T-helper 17 cell (primary cell): ENCODE measurements around the gene LINGO3. TPM values are rescaled to one million over a fixed set of nuclear protein-coding genes. Genes with fewer than 3 reads are reported as not detected.

Source experiments
- ATAC-seq: fragments of 150-1000 bp; cut with Tn5 transposase; 2 replicates; pipeline ENCODE4 v1.10.0; 2021; ENCODE audit warnings: mild to moderate bottlenecking, moderate library complexity
- DNase-seq, 3 donors: peaks; one replicate each; pipeline versions ENCODE4 v3.0.0 to v3.0.0-alpha.2; 2020 to 2021
- H3K9me3 ChIP-seq: one replicate; pipeline ENCODE4 v1.7.0; 2013; ENCODE audit warnings: low read length, mild to moderate bottlenecking; ENCODE audit not compliant: control insufficient read depth, poor library complexity, severe bottlenecking
- H3K27ac Mint-ChIP-seq: one replicate; pipeline ENCODE4 v1.8.0; 2022; ENCODE audit warnings: mild to moderate bottlenecking, moderate library complexity, mixed read lengths
- H3K27me3 Mint-ChIP-seq: one replicate; pipeline ENCODE4 v1.8.0; 2022; ENCODE audit warnings: mixed read lengths
- H3K36me3 Mint-ChIP-seq: one replicate; pipeline ENCODE4 v1.8.0; 2022; ENCODE audit warnings: low read depth, mixed read lengths
- H3K4me1 Mint-ChIP-seq: one replicate; pipeline ENCODE4 v1.8.0; 2022; ENCODE audit warnings: mild to moderate bottlenecking, mixed read lengths
- H3K4me3 Mint-ChIP-seq: one replicate; pipeline ENCODE4 v1.8.0; 2022; ENCODE audit warnings: mild to moderate bottlenecking, moderate library complexity, mixed read lengths
- total RNA-seq, 4 donors: library from RNA in 2 of 4; stranded (reverse) in 2 of 4; gene quantifications; one replicate each; pipeline ENCODE4 v1.2.3 and lab custom pipeline; 2022 to 2026

The LINGO3 gene
- total RNA-seq, 2 donors from 2014 or later: 0.20 to 0.29 TPM

DNA sequence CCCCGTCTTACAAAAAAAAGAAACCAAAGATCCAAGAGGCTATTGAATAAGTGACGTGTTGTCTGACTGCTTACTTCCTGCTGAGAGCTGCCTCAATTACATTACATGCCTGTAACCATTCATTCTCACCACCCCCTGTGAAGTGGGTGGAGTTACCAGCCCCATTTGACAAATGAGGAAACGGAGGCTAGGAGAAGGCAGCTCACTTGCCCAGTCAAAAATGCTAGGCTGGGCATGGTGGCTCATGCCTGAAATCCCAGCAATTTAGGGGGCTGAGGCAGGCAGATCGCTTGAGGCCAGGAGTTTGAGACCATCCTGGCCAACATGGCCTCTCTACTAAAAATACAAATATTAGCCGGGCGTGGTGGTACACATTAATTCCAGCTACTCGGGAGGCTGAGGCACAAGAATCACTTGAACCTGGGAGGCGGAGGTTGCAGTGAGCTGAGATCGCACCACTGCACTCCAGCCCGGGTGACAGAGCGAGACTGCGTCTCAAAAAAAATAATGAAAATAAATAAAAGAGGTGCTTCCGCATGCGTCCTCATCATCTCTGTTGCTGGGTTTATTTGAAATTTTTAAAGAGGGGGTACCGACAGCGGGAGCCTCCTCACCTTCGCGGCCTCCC lies 19.9 kb upstream of the LINGO3 start:
- H3K4me1 Mint-ChIP-seq: peaks cover 31% of the 10 kb centered on the region
- no peaks in the 10 kb centered on the region for H3K27me3 Mint-ChIP-seq
- ATAC-seq: peak; percentile 69
- H3K27ac Mint-ChIP-seq: peak overlapping the region; percentile 97
- peak overlapping the region; percentile 100 for H3K4me3 Mint-ChIP-seq
- H3K9me3 ChIP-seq: no peaks in the 10 kb centered on the region
- H3K36me3 Mint-ChIP-seq: peaks cover 4% of the 10 kb centered on the region
- DNase-seq: peak in 1 of 3 donors; percentile 45

DNA sequence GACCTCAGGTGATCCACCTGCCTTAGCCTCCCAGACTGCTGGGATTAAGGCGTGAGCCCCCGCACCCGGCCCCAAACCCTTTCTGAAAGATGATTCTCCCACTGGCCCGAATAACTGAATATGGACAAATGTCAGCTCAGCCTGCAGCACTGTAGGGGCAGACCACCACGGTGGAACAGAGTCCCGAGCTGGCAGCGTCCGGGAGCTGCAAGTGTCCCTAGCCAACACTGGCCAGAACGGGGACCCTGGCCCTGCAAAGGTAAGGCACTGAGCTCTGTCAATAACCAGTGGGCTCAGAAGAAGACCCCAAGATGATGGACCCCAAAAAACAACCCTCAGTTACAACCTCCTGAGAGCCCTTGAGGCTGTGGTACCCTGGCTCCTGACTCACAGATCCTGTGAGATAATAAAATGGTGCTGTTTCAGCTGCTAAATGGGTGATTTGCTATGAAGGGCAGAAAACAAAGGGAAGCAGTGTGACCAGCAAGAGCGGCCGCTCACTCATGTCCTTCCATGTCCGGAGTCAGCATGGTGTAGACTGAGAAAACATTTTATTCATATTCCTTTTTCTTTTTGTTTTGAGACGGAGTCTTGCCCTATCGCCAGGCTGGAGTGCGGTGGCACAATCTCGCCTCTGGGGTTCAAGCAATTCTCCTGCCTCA lies 18.9 kb upstream of the LINGO3 start:
- Mint-ChIP-seq H3K27ac (peak overlapping the region; percentile 97), H3K4me1 (peaks cover 31% of the 10 kb centered on the region), H3K36me3 (peaks cover 4% of the 10 kb centered on the region), H3K27me3 (no peaks in the 10 kb centered on the region), H3K4me3 (peak overlapping the region; percentile 100)
- DNase-seq (no peak), ATAC-seq (no peak)
- no peaks in the 10 kb centered on the region for H3K9me3 ChIP-seq

DNA sequence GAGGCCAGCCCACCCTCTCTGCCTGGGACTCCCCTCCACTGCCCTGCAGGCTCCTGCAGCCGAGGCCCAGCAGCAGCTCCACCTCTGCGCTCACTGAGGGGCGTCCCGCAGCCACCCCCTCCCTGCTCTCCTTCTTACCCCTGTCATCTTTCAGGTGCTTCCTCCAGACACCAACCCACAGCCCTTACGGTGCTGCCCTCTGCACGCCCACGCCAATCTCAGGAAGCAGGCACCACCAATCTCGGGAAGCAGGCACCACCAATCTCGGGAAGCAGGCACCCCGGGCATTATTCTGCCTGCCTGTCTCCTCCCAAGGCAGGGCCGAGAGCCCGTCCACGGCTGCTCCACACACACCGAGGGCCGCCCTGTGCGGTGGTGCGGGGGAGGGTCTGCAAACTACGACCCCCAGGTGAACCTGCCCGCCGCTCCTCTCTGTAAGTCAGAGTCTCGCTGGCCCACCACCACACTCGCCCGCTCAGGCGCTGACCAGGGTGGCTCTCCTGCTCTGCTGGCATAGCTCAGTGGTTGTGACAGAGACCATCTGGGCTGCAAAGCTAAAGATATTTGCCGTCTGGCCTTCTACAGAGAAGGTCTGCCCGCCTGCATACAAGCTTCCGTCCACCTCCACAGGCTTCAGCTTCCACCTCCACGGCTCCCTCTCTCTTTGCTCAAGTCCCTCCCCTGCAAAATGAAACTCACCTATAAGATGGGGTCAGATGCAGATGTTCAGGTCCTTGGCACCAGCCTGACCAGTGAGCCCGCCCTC lies 17.5 kb upstream of the LINGO3 start:
- no peak for ATAC-seq
- no peaks in the 10 kb centered on the region for H3K27me3 Mint-ChIP-seq
- peaks cover 4% of the 10 kb centered on the region for H3K36me3 Mint-ChIP-seq
- H3K27ac Mint-ChIP-seq: no peak overlapping the region
- no peak for DNase-seq
- H3K9me3 ChIP-seq: no peaks in the 10 kb centered on the region
- H3K4me3 Mint-ChIP-seq: peak overlapping the region; percentile 66
- peaks cover 30% of the 10 kb centered on the region for H3K4me1 Mint-ChIP-seq

DNA sequence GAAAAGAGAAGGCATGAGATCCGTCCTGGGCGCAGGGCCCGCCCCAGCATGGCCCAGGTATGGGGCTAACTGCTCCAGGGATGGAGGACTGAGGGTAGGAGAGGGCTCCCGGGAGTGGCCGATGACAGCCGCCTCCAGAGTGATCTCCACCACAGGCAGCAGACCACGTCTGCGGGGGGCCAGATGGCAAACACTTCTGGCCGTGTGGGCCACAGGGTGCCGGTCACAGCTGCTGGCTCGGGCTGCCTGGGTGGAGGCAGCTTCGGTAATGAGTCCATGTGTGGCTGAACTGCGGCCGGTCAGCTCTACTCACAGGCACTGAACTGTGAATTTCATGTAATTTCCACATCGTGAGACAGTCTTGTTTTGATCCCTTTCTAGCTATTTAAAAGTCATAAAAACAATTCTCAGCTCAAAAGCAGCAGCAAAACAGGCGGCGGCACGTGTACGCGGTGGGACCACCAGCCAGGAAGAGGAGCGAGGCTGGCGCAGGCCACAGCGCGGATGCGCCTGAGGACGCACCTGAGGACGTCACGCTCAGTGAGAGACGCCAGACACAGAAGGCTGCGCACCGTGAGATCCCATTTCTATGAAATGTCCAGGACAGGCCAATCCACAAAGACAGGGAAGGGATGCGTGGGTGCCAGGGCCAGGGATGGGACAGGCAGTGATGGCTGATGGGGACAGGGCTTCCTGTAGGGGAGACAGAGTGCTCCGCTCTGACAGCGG lies 16.4 kb upstream of the LINGO3 start:
- no peaks in the 10 kb centered on the region for H3K9me3 ChIP-seq
- no peak overlapping the region for H3K4me3 Mint-ChIP-seq

DNA sequence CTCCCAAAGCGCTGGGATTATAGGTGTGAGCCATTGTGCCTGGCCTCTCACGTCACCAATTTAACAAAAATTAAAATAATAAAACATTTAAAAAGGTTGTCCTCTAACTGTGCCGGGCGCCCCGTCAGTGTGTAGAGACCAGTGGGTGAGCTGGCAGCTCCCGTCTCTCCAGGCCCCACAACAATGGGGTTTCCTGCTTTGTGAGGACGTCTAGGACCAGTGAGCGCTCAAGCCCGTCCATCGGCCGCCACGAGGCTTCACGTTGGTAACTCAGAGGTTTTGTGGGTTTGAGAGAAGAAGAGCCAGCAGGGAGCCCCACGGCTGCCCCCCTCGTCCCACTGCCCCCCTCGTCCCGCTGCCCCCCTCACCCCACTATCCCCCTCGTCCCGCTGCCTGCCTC lies 15.8 kb upstream of the LINGO3 start:
- H3K9me3 ChIP-seq: no peaks in the 10 kb centered on the region
- no peak for ATAC-seq
- Mint-ChIP-seq H3K27me3 (no peaks in the 10 kb centered on the region), H3K27ac (no peak overlapping the region), H3K36me3 (peaks cover 4% of the 10 kb centered on the region), H3K4me1 (peaks cover 17% of the 10 kb centered on the region), H3K4me3 (no peak overlapping the region)
- DNase-seq: no peak

More for the DNA sequence above, 16.4 kb upstream of the LINGO3 start:
- ATAC-seq (no peak), DNase-seq (no peak)
- H3K27ac Mint-ChIP-seq: no peak overlapping the region
- H3K4me1 Mint-ChIP-seq: peaks cover 21% of the 10 kb centered on the region
- H3K27me3 Mint-ChIP-seq: no peaks in the 10 kb centered on the region
- peaks cover 4% of the 10 kb centered on the region for H3K36me3 Mint-ChIP-seq

DNA sequence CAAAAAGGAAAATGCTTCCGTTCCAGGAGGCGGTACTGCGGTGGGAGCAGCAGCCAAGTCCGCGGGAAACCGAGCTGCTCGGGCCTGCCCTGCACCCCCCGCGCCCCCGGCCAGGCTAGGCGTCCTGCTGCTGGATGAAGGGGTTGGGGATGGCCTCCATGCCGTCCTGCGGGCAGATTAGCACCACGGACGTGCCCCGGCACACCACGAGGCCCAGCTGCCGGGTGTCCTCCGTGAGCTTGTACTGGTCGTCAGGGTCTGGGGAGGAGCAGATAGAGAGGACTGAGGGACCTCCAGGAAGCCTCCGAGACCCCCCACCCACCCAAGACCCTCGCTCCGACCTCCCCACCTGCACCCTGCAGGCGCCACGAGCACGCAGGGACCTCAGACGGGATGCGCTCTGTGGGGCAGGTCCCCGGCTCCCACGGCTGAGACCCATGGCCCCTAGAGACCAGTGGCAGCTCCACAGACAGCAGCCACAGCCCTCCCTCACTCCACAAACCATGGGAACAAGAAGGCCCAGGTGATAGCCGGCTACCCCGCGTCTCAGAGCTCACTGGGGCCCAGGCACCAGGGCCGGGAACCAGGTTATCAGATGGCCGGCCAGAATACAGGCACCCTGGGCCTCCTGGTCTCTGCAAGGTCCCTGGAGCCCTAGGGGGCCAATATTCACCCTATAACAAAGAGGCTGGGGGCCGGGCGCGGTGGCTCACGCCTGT lies 13.8 kb upstream of the LINGO3 start:
- Mint-ChIP-seq H3K27ac (no peak overlapping the region), H3K4me1 (peaks cover 5% of the 10 kb centered on the region), H3K36me3 (peaks cover 2% of the 10 kb centered on the region), H3K27me3 (no peaks in the 10 kb centered on the region), H3K4me3 (no peak overlapping the region)
- H3K9me3 ChIP-seq: no peaks in the 10 kb centered on the region
- DNase-seq (no peak), ATAC-seq (no peak)

DNA sequence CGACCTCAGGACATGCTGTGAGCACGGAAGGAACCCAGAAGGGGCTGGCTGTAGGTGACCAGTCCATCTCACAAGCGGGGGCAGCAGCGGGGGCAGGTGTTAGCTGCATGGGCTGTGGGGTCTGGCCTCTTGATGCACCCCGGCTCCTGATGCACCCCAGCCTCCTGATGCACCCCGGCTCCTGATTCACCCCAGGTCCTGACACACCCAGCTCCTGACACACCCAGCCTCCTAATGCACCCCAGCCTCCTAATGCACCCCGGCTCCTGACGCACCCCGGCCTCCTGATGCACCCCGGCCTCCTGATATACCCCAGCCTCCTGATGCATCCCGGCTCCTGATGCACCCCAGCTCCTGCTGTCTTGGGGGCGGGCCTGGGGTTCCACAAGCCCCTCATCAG lies 13.0 kb upstream of the LINGO3 start:
- H3K27me3 Mint-ChIP-seq: no peaks in the 10 kb centered on the region
- no peak overlapping the region for H3K27ac Mint-ChIP-seq
- ATAC-seq (no peak), DNase-seq (no peak)
- peaks cover 3% of the 10 kb centered on the region for H3K4me1 Mint-ChIP-seq
- H3K9me3 ChIP-seq: no peaks in the 10 kb centered on the region
- H3K4me3 Mint-ChIP-seq: no peak overlapping the region
- peaks cover 2% of the 10 kb centered on the region for H3K36me3 Mint-ChIP-seq

DNA sequence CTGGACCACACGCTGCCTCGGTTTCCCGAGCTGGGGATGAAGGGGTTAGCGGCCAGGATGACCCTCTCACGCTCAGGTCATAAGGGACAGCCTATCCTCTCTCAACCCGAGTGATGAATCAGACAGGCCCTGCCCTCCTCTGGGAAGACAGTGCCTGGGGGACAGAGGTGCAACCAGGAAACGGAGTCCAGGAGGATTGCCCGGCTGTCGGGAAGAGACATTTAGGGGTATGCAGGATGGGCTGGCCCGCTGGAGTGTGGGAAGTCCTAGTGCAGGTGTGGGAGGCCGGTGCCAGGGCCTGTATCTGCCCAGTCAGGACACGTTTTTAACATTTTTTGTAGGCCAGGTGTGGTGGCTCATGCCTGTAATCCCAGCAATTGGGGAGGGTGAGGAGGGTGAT lies 12.1 kb upstream of the LINGO3 start:
- Mint-ChIP-seq H3K4me1 (no peaks in the 10 kb centered on the region), H3K27me3 (no peaks in the 10 kb centered on the region), H3K4me3 (no peak overlapping the region), H3K27ac (no peak overlapping the region), H3K36me3 (no peaks in the 10 kb centered on the region)
- DNase-seq (no peak), ATAC-seq (no peak)
- no peaks in the 10 kb centered on the region for H3K9me3 ChIP-seq

DNA sequence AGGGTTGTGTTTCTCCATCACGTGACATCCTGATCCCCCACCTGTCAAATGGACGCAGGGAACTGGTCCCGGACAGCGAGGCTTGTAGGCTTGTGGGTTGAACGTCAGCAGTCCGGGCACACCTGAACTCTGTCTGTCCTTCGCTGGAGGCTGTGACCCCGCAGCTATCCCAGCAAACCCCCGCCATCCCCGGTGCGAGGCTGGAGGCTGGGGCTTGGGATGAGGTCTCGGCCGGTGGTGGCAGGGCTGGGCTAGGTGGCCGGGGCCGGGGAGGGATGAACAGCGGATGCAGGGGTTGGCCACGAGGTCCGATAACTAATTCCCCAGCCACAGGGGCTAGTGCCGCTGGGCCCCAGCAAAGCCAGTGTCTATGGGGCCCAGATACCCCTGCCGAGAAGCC lies 11.6 kb upstream of the LINGO3 start:
- ATAC-seq (no peak), DNase-seq (no peak)
- no peaks in the 10 kb centered on the region for H3K4me1 Mint-ChIP-seq
- H3K4me3 Mint-ChIP-seq: no peak overlapping the region
- no peak overlapping the region for H3K27ac Mint-ChIP-seq
- no peaks in the 10 kb centered on the region for H3K36me3 Mint-ChIP-seq
- H3K9me3 ChIP-seq: no peaks in the 10 kb centered on the region
- H3K27me3 Mint-ChIP-seq: no peaks in the 10 kb centered on the region

DNA sequence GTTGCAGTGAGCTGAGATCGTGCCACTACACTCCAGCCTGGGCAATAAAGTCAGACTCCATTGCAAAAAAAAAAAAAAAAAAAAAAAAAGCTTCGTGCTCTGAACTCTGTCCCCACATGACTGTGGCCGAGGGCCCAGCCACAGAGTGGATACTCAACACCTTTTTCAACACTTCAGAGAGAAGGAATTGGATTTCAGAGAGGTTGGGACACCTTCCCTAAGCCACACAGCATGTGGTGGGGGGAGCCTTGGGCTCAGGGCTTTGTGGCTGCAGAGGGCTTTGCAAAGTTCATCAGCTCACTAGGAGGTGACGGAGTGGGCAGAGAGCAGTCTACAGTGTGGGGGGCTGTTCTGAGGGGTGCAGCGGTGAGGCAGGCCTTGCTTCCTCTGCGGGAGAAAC lies 11.0 kb upstream of the LINGO3 start:
- Mint-ChIP-seq H3K4me3 (no peak overlapping the region), H3K36me3 (no peaks in the 10 kb centered on the region), H3K27ac (no peak overlapping the region), H3K4me1 (no peaks in the 10 kb centered on the region), H3K27me3 (no peaks in the 10 kb centered on the region)
- no peak for ATAC-seq
- DNase-seq: no peak
- H3K9me3 ChIP-seq: no peaks in the 10 kb centered on the region

DNA sequence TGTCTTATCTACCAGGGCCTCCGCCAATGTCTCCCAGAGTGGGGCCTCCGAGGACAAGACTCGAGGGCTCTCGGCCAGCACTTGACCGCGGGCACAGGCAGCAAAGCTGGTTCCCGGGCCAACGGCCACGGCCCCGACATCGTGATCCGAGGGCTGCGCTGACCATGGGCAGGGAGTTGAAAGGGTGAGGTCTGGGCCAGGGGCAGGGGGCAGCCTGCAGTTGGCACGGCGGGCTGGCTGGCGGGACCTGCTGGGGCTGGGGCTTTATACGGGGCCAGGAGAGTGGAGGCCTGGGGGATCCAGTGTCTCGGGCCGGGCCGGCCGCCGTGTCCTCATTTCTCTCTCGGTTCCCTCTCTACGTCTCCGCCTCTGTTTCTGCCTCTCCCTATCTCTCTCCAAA lies 9.8 kb upstream of the LINGO3 start:
- no peaks in the 10 kb centered on the region for H3K4me1 Mint-ChIP-seq
- H3K4me3 Mint-ChIP-seq: no peak overlapping the region
- H3K36me3 Mint-ChIP-seq: no peaks in the 10 kb centered on the region
- no peaks in the 10 kb centered on the region for H3K9me3 ChIP-seq
- H3K27ac Mint-ChIP-seq: no peak overlapping the region
- DNase-seq: no peak
- H3K27me3 Mint-ChIP-seq: peaks cover 7% of the 10 kb centered on the region
- no peak for ATAC-seq

DNA sequence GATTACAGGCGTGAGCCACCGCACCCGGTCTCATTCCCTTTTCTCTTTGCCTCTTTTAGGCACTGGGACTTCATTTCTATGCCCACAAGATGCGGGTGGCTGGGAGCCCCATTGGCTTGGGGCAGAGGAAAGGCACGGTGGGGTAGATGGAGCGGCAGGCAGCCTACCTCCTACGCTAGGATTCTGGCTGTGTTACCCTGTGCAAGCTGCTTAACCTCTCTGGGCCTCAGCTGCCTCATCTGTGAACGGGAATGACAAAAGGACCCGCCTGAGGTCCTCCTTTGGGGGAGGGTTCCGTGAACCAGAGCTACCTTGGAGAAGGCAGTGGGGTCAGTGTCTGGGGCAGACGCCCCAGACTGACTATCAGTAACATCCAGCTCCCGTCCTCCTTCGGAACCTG lies 9.3 kb upstream of the LINGO3 start:
- Mint-ChIP-seq H3K4me3 (no peak overlapping the region), H3K36me3 (no peaks in the 10 kb centered on the region), H3K27ac (no peak overlapping the region), H3K4me1 (no peaks in the 10 kb centered on the region), H3K27me3 (peaks cover 7% of the 10 kb centered on the region)
- DNase-seq (no peak), ATAC-seq (no peak)
- H3K9me3 ChIP-seq: no peaks in the 10 kb centered on the region
